ENCODE results near the gene ATXN7. TPM values are rescaled to one million over a fixed set of nuclear protein-coding genes. Genes with fewer than 3 reads are reported as not detected.

ATXN7 gene
- total and polyA plus RNA-seq, 2 donors from 2014 or later = 1.4 to 36.4 TPM

GRCh38 chr3:64046996-64047594 lies 183.4 kb downstream of the ATXN7 start:
- Histone ChIP-seq H3K9me3 (ENCODE audit: control insufficient read depth in 2 of 3, insufficient read depth in 1 of 3, low read length in 3 of 3) (no peaks in the 10 kb centered on the region), H3K9ac (ENCODE audit: low read length in 3 of 3) (no peak overlapping the region), H3K27ac (ENCODE audit: low read depth in 2 of 2, low read length in 2 of 2) (no peak overlapping the region), H3K4me1 (ENCODE audit: control insufficient read depth in 2 of 3, insufficient read depth in 2 of 3, low read depth in 1 of 3, low read length in 3 of 3) (no peaks in the 10 kb centered on the region), H3K27me3 (ENCODE audit: control insufficient read depth, insufficient read depth, low read length) (no peaks in the 10 kb centered on the region), H3K4me3 (ENCODE audit: low read length in 3 of 3) (no peak overlapping the region), H3K36me3 (ENCODE audit: control insufficient read depth in 2 of 3, insufficient read depth in 3 of 3, low read length in 3 of 3) (no peaks in the 10 kb centered on the region)
- DNase-seq (no peak), FAIRE-seq (no peak)
- no peak for TF ChIP-seq CTCF (IDR thresholded peaks at IDR 0.05; ENCODE audit: borderline replicate concordance, extremely low read depth, insufficient read depth)
- intact Hi-C loops (cut with DNase I) = loop anchor here (10.0 kb wide), 1 partner anchor 418 kb away; no protein-coding TSS in a partner anchor

- no peak for FAIRE-seq
- intact Hi-C loops (cut with DNase I) = loop anchor here (10.0 kb wide), 1 partner anchor 417 kb away; no protein-coding TSS in a partner anchor
- Histone ChIP-seq H3K27me3 (ENCODE audit: control insufficient read depth, insufficient read depth, low read length) (no peaks in the 10 kb centered on the region), H3K4me3 (ENCODE audit: low read length in 3 of 3) (no peak overlapping the region), H3K9me3 (ENCODE audit: control insufficient read depth in 2 of 3, insufficient read depth in 1 of 3, low read length in 3 of 3) (no peaks in the 10 kb centered on the region), H3K4me1 (ENCODE audit: control insufficient read depth in 2 of 3, insufficient read depth in 2 of 3, low read depth in 1 of 3, low read length in 3 of 3) (no peaks in the 10 kb centered on the region), H3K27ac (ENCODE audit: low read depth in 2 of 2, low read length in 2 of 2) (no peak overlapping the region), H3K9ac (ENCODE audit: low read length in 3 of 3) (no peak overlapping the region), H3K36me3 (ENCODE audit: control insufficient read depth in 2 of 3, insufficient read depth in 3 of 3, low read length in 3 of 3) (no peaks in the 10 kb centered on the region)
- no peak for TF ChIP-seq CTCF (IDR thresholded peaks at IDR 0.05; ENCODE audit: borderline replicate concordance, extremely low read depth, insufficient read depth)
- DNase-seq = no peak
Measured at GRCh38 chr3:64047787-64048186, 184.1 kb downstream of the ATXN7 start.

- TF ChIP-seq CTCF (IDR thresholded peaks at IDR 0.05; ENCODE audit: borderline replicate concordance, extremely low read depth, insufficient read depth) = no peak
- no peak for DNase-seq
- Histone ChIP-seq H3K36me3 (ENCODE audit: control insufficient read depth in 2 of 3, insufficient read depth in 3 of 3, low read length in 3 of 3) (no peaks in the 10 kb centered on the region), H3K27me3 (ENCODE audit: control insufficient read depth, insufficient read depth, low read length) (no peaks in the 10 kb centered on the region), H3K4me3 (ENCODE audit: low read length in 3 of 3) (no peak overlapping the region), H3K27ac (ENCODE audit: low read depth in 2 of 2, low read length in 2 of 2) (no peak overlapping the region), H3K9ac (ENCODE audit: low read length in 3 of 3) (no peak overlapping the region), H3K4me1 (ENCODE audit: control insufficient read depth in 2 of 3, insufficient read depth in 2 of 3, low read depth in 1 of 3, low read length in 3 of 3) (no peaks in the 10 kb centered on the region), H3K9me3 (ENCODE audit: control insufficient read depth in 2 of 3, insufficient read depth in 1 of 3, low read length in 3 of 3) (no peaks in the 10 kb centered on the region)
- FAIRE-seq = no peak
- intact Hi-C loops (cut with DNase I) = loop anchor here (10.0 kb wide), 1 partner anchor 416 kb away; no protein-coding TSS in a partner anchor
Measured at GRCh38 chr3:64048631-64049061, 185.0 kb downstream of the ATXN7 start.

Measured in kidney (tissue), 14 donors.